Activated T-helper 1 cell treated with Interleukin-2 at 50 U/mL for 16 hours (primary cell): ENCODE results near the gene NEK1.

Source experiments
- DNase-seq: peaks from one replicate; pipeline ENCODE4 v3.0.0-alpha.2; 2020; ENCODE audit warnings: low read depth

Gene NEK1, protein sequence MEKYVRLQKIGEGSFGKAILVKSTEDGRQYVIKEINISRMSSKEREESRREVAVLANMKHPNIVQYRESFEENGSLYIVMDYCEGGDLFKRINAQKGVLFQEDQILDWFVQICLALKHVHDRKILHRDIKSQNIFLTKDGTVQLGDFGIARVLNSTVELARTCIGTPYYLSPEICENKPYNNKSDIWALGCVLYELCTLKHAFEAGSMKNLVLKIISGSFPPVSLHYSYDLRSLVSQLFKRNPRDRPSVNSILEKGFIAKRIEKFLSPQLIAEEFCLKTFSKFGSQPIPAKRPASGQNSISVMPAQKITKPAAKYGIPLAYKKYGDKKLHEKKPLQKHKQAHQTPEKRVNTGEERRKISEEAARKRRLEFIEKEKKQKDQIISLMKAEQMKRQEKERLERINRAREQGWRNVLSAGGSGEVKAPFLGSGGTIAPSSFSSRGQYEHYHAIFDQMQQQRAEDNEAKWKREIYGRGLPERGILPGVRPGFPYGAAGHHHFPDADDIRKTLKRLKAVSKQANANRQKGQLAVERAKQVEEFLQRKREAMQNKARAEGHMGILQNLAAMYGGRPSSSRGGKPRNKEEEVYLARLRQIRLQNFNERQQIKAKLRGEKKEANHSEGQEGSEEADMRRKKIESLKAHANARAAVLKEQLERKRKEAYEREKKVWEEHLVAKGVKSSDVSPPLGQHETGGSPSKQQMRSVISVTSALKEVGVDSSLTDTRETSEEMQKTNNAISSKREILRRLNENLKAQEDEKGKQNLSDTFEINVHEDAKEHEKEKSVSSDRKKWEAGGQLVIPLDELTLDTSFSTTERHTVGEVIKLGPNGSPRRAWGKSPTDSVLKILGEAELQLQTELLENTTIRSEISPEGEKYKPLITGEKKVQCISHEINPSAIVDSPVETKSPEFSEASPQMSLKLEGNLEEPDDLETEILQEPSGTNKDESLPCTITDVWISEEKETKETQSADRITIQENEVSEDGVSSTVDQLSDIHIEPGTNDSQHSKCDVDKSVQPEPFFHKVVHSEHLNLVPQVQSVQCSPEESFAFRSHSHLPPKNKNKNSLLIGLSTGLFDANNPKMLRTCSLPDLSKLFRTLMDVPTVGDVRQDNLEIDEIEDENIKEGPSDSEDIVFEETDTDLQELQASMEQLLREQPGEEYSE (N-terminal part only)

DNA sequence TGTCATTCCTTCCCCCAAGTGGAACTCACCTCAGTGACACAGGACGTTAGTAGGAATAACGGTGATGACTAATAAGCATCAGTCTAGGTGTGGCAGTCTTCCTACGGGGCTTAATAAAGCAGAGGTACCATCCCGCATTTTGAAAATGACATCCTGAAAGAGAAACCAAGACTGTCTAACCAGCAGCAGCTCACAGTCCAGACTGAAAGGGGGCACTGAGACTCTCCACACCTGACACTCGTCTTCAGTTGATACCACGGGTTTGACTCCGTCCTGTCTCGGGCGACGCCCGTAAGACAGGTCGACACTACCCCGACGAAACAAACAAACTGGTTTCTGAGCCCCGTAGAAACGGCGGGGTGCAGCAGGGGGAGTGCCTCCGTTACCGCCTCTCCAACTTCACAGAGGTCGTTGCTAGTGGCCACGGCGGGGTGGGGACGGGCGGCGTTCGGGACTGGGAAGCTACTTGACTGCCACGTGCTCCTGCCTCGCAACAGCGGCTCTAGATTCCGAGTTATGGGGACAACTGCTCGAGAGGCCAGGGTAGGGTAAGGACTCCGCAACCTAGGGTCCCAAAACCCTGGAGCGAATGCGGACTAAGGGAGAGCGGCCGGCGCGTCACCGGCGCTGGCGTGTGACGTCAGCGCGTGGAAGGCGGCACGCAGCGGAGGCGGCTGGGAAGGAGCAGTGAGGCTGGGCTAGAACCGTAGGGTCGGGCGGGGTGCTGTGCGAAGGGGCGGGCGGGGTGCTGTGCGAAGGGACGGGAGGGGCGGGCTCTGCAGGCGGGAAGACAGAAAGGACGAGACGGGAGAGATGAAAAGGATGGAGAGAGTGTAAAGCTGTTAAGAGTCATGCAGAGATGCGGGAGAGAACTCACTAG is at the start of gene NEK1:
Gene NEK1 (minus strand): TSS at position 593 of the 880 bp plus-strand sequence. CDS start 9,953 bp downstream, outside the sequence.
- peak; percentile 73 for DNase-seq

DNA sequence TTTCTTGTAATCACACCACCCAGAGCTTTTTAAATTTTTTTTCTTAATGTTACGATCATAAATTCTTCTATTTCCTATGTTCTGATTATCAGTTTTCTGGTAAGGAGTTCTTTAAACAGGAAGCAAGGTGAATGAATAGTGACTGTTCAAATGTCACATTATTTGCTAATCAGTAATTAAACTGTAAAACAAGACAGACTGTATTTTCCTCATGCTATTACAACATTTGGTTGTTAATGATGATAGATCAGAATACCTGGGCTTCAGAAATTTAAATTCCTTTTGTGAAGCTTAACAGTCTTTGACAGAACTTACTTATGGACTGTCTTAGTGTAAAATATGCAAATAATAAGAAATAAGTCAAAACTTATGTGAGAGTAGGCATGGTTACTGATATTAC is 49.4 kb upstream of the NEK1 start:
- DNase-seq: no peak

DNA sequence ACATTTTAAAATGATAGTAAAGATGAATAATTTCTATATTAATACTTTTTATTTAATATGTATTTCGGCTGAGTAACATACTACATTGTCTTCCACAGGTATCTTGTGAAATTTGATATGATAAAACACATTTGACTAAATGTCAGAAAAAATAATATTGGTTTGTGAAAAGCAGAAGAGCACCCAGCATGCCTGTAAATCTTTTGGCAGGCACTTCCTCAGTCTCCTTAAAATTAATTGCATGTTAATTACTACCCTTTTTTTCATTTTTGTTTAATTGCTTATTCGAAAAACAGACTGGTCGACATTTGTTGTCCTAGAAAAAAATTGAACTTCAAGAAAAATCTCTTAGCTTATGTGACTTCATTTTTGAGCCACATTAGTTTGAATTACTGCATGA is 48.5 kb upstream of the NEK1 start:
- no peak for DNase-seq

DNA sequence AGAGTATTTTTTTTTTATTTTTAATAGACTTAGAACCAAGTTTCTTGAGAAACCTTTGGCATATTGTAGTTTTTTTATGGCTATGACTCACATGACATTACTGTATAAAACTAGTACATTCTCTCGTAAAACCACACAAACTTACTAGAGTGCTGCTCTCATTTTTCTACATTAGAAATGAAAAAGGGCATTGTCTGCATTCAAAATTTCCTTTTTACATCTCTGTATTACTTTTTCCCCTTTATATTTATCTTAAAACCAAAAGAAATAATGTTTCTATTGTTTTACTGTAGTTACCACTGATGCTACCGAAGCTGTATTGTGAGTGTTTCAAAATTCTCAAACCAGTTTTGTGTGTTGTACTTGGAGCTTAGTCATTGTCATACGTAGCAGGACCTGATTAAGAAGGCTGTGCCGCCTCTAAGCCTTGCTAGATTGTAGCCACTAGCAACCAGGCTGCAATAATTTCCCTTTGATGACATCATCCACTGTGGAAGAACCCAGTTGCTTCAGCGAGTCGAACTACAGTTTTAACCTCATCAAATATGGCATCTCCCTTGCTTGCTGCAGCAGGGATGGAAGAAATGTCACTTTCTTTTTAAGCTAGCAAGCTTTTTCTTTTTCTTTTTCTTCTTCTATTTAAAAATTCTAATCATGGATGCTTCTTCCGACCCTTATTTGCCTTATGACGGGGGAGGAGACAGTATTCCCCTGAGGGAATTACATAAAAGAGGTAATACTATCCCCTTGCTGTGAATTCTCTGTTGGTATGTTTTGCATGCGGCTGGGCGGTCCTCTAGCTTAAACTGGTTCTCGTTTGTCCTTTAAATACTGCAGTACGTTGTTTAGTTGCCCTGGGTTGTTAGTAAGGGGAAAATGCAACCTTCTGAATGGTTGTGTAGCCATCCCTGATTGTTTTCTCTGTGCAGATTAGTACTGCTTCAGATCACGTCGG is 47.6 kb upstream of the NEK1 start:
- peak; percentile 26 for DNase-seq

DNA sequence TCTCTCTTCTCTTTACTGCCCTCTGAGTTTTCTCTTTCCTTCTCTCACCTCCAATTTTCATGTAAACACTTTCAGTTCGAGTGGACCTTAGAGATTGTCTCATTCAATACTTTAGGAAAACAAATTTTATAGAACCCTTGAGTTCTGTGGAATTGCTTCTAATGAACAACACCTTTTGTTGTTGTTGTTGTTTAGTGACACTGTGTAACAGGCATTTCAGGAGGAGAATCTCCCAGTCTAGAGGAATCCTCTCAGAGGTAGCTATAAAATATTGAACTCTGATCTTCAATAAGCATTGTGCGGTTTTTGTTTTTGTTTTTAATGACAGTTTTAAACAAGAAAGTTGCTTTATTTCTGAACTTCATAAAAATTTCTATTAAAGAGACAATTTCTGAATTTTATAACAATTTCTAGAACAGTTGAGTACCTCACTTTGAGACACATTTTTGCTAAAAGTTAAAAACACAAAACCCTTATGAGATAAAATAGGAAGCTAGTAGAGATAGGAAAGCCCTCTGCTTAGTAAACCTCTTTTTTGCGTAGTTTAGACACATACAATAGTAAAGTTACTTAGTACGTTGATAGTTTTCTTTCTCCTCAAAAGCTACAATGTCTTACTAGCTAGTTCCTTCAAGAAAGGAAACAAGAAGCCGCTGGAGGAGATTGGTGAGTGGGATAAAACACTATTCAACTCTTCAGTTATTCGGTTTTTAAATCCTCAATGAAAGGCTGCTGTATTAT is 46.8 kb upstream of the NEK1 start:
- DNase-seq: no peak

DNA sequence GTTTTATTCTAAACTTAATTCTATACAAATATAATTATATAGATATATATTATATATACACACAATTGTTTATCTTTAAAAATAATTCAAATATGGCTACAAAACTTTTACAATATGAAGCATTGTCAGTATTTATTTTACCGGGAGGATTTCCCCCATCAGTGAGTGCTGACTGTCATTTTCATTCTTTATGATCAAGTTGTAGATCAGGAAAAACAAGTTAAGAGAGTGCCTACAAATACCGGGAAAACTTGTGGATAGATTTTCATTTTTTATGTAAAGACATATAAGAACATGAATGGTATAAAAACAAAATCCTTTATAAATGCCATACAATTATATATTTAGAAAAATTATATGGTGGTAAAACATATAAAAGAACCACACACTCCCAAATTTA is 45.8 kb upstream of the NEK1 start:
- DNase-seq: no peak

DNA sequence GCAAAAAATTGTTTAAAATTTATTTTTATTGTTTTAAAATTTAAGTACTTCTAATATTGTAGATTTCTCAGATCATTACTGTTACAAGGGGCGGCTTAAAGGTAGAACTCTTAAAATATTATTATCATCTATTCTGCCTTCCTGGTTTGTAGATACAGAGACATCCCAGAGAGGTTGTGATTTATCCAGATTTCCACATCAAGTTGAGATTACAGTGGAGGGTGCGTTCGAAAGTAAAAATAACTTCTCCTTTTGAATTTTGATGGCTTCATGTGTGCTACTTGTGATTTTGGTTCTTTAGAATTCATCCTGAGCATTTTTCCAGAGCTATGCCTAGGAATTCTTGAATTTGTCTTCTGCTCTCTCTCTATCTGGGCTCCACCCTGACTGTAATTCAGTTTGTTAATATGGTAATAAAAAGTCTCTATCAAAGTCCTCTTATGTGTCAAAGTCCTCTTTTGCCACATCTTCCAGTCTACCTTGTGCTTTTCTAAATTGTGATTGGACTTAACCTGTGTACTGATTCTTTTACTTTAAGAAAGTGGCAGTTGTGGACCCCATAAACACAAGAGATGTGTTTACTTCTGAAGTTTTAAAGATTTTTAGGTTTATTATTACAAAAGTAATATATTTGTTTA is 45.2 kb upstream of the NEK1 start:
- no peak for DNase-seq

DNA sequence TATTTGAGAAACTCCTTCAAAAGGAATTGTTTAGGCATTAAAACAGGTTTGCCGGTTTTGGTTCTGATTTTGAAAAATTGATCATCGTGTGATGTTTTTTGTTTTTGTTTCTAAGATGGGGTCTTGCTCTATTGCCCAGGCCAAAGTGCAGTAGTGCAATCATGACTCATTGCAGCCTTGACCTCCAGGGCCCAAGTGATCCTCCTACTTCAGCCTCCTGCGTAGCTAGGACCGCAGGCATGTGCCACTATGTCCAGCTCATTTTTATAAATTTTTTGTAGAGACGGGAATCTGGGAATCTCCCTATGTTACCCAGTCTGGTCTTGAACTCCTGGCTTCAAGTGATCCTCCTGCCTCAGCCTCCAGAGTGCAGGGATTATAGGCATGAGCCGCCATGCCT is 43.0 kb upstream of the NEK1 start:
- no peak for DNase-seq

DNA sequence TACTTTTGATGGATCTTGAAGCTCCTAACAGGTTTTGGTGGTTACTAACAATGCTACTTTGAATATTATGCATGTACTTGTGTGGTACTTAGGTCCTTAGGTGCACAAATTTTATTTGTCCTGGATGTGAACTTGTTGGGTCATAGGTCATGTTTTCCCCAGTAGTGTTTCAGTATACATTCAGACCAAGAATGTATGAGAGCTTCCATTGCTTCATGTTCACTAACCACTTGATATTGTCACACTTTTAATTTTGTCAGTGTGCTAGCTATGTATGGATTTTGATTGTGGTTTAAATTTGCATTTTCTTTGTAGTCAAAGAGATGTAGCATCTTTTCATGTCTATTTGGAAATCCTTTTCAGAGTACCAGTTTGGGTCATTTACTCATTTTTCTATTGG is 40.2 kb upstream of the NEK1 start:
- DNase-seq: no peak

DNA sequence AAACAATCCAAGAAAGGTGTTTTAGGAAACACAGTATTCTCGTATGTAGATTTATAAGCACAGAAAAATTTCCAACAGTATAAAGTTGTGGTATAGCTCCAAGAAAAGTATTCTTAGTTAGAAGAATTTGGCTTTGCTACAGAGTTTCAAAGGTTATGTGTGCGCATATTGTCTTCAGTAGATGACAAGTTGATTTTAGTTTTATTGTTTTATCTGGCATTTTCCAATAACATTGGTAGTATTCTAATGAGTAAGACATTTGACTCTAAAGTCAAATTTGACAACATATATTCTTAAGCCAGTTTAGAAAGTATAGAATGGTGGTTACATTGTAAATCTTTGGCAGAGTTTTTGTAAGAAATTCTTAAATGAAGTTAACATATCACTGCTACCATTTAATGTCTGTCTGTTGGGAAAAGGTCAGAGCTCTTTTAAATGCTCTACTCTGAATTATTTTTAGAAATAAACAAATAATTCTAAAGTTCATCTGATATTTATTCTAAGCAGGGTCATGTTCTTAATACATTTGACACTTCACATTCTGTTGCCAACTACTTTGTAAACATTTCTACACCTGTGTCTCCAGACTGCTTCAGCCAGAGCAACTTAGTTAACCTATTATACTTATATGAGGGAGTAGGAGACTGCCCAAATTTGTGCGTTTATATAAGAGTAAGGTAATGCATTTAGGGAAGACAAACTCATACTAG is 38.0 kb upstream of the NEK1 start:
- no peak for DNase-seq

DNA sequence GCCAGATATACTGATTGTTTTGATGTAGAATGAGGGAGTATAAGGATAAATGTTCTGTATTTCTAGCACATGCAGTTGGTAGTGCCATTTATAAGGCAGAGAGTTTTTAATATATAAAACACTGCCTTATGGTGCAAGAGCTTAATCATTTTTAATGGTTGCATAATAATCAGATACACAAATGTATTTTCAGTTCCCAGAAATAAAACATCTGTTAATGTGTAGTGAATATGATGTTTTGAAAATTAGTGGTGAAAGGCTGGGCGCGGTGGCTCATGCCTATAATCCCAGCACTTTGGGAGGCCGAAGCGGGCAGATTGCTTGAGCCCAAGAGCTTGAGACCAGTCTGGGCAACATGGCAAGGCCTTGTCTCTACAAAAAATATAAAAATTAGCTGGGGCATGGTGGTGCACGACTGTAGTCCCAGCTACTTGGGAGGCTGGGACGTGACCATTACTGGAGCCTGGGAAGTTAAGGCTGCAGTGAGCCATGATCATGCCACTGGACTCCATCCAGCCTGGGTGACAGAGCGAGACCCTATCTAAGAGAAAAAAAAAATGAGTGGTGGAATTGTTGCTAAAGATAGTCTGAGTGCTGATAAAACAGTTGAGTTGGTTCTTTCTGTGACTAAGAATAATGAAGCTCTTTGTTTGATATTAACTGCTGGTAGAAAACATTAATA is 37.3 kb upstream of the NEK1 start:
- DNase-seq: no peak

DNA sequence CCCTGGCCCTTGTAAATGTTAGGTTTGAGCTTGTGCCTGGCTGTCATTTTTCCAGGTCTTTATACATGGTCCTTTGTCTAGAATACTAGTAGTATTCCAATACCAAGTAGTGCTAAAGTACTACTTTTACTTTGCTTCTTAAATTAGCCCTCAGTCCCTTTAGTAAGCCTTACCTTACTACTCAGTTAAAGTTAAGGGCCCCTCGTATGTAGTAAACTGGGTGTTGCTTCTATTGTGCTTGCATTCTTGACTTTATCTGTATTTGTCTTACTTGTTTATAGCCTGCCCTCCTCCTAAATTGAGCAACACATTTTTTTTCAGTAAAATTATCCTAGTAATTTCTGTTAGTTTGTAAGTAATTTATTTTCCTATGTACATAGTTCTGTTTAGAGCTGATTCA is 33.2 kb upstream of the NEK1 start:
- no peak for DNase-seq

DNA sequence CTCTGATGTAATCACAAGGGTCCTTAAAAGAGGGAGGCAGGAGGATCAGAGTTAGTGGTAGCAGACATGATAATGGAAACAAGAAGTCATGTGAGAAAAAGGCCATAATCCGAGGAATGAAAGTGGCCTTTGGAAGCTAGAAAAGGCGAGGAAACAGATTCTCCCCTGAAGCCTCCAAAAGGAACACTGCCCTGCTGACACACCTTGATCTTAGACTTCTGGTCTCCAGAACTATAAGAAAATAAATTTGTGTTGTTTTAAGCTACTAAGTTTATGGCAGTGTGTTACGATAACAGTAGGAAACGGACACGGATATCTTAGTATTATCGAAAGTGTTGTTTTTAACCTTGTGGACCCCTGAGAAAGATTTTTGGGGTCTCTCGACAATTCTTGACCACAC is 32.4 kb upstream of the NEK1 start:
- no peak for DNase-seq

DNA sequence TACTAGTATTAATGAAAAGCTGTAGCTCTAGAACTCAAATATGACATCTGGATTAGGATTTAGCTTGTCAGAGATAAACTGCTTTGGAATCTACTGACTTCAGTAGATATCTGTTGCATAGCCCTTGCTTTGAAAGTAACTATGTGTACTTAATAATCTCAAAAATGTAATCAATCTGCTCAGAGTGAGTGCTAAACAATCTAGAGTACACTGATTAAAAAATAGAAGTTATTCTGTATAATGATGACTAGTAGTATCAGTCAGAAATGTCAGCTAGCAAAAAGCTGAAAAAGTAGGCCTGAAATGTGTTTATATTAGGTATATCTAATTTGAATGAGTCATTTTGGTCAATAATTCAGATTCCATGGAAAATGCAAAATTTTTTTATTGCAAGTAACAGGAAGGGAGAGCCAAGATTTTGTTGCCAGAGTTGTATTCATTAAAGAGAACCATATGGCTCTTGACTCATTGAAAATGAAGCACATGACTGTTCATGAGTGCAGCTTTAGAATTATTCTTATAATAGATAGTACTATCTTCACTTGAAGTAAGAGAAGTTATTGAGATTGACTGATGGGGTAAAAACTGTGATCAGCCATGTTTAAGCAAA is 28.0 kb upstream of the NEK1 start:
- DNase-seq: no peak

DNA sequence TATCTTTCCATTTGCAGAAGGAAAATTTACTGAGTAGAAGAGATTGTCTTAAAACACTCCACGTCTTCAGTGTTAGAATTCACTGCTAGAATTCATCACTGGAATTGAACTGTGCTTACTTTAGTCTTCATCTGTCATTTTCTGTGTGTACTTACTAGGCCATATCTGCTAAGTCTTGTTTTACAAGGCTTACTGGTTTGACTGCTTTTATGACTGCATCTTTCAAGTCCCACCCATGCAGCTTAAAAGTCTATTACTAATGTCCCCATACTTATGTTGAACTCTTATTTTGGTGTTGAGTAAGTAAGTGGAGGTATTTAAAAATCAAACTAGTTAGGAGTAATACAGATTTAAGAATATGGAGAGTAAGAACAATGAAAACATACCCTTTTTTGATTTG is 22.6 kb upstream of the NEK1 start:
- no peak for DNase-seq

DNA sequence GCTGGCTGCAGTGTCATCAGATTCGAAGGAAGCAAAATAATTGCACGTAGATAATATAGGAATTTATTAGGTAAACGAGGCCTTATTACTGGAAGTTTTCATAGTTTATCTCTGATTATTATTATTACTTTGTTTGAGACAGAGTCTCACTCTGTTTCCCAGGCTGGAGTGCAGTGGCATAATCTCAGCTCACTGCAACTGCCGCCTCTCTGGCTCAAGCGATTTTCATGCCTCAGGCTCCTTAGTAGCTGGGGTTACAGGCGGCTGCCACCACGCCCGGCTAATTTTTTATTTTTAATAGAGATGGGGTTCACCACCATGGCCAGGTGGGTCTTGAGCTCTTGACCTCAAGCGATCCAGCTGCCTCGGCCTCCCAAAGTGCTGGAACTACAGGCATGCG is 20.5 kb upstream of the NEK1 start:
- no peak for DNase-seq

DNA sequence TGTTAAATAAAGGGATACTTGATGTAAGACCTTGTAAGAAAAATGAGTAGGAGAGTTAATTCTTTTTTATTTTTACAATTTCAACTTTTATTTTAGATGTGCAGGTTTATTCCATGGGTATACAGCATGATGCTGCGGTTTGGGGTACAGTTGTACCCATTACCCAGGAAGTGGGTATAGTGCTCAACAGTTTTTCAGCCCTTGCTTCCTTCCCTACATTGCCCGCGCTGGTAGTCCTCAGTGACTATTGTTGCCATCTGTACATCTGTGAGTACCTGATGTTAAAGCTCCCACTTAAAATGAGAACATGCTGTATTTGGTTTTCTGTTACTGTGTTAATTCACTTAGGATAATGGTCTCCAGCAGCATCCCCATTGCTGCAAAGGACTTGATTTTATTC is 17.7 kb upstream of the NEK1 start:
- no peak for DNase-seq

DNA sequence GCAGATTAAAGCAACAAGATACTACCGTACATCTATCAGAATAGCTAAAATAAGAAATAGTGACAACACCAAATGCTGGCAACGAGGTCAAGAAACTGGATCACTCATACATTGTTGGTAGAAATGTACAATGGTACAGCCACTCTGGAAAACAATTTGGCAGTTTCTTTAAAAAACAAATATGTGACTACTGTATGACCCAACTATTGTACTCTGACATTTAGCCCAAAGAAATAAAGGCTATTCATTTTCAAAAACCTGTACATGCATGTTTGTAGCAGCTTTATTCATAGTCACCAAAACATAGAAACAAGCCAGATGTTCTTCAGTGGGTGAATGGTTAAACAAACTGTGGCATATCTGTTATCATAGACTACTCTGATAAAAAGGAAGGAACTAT is 16.2 kb upstream of the NEK1 start:
- no peak for DNase-seq
